Left colon (tissue), 2 donors: ENCODE results near the gene SLC6A12. TPM values are rescaled to one million over a fixed set of nuclear protein-coding genes. Genes with fewer than 3 reads are reported as not detected.
A peak's percentile ranks its signal among the peaks of the same experiment; 100 is the strongest.

Experiments used
- ATAC-seq: fragments of 200-7000 bp; cut with Tn5 transposase; one replicate; pipeline ENCODE4 v1.9.1; 2020; ENCODE audit warnings: mild to moderate bottlenecking, moderate library complexity
- DNase-seq, 2 donors: peaks; one replicate each; pipeline ENCODE4 v3.0.0-alpha.2; 2020
- intact Hi-C, 2 donors: fragments of 100-400 bp; cut with DNase I in 1 of 2; cut with micrococcal nuclease in 1 of 2; formaldehyde crosslinking; loops; one replicate each; pipeline versions ENCODE4 v1.11.2 to v1.14.0; 2022; cut with DNase I, micrococcal nuclease
- total RNA-seq, 2 donors: library from RNA; stranded (reverse); fragmentation: NEBNext Ultra II Directional; extraction: Animal tissue kit (Norgen Biotek cat#: 25700); gene quantifications; one replicate each; pipeline ENCODE4 v1.2.1, GENCODE V29; 2021
- donor health status: DM: no; HTN: no; CAD: no.
- donor health status: DM: yes; HTN: yes; CAD: no.

Gene SLC6A12
- total RNA-seq, 2 donors from 2014 or later, result 2.3 to 3.9 TPM

- no peak for DNase-seq
- ATAC-seq, result no peak
Measured at GRCh38 chr12:172732-173161, 41.2 kb downstream of the SLC6A12 start.

GRCh38 chr12:171743-172676, 41.9 kb downstream of the SLC6A12 start:
- ATAC-seq (peak; percentile 72), DNase-seq (peak; percentile 45 to 84)
- intact Hi-C loops, result no loop called here

More at GRCh38 chr12:172732-173161, 41.2 kb downstream of the SLC6A12 start:
- intact Hi-C loops, result no loop called here

- DNase-seq (no peak), ATAC-seq (no peak)
- intact Hi-C loops, result no loop called here
Measured at GRCh38 chr12:171276-171675, 42.7 kb downstream of the SLC6A12 start.

DNA sequence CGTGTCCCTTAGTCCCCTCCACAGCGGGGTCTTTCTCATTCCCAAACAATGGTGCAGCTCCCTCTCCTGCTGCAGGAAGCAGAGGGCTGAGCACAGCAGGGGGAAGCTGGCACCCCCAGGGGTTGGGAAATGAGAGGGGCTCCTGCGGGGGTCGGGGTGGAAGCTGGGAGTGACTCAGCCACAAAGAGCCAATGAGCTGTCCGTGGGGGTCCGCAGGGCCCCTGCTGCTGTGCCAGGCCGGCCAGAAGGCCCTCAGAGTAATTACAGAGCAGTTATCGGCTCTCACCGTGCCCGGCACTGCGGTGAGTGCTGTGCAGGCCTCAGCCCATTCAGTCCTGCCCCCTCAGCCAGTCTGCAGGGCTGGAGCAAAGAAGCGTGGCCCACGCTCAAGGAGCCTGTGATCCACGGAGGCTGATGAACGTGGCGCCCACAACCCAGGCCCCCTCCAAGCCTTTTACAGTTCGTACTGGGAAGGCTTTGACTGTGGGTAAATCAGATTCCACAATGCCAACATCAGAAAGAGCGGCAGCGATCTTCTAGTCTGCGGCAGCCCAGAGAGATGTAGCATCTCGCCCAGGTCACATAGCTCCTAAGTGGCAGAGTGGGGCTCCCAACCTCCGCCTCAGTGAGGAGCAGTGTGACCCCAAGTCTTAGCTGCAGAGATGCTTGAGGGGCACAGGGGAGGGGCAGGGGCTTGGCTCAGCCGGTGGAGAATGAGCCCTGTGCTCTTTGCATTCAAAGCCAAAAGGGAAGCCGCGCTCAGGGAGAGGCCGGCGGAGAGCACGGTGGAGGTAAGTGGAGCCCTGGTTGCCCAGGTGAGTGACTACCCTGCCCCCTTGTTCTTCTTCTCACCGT, 43.4 kb downstream of the SLC6A12 start:
- DNase-seq (no peak), ATAC-seq (no peak)
- intact Hi-C loops, result no loop called here

GRCh38 chr12:169528-170370, 44.2 kb downstream of the SLC6A12 start:
- intact Hi-C loops, result no loop called here
- ATAC-seq (no peak), DNase-seq (no peak)

- no peak for DNase-seq
- no peak for ATAC-seq
- intact Hi-C loops, result no loop called here
Measured at GRCh38 chr12:168763-169525, 45.0 kb downstream of the SLC6A12 start.

DNA sequence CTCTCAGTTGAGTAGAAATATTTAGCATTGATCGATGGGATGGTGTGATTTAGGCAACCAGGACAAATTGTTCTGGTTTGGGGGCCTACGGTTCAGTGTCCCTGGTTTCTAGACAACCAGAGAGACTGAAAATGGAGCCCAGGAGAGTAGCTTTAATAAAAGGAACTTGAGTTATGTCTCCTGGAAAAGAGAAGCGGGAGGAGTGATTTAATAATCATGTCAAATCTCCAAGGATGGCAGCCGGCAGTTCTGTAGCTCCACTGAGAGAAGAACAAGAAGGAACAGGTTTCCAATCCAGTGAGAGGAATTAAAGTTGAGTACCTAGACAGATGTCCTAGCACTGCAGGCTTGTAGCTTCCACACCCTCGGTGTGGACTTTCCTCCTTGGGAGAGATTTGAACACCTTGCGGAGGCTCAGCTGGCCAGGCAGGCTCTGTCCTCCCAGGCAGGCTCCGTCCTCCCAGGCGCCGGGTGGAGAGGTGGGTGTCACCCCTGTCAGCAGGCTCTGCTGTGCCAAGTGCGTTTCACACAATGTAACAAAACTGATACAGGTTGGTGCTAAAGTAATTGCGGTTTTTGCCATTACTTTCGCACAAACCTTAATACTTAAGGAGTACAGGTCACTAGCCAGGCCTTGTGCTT, 45.9 kb downstream of the SLC6A12 start:
- no peak for DNase-seq

DNA sequence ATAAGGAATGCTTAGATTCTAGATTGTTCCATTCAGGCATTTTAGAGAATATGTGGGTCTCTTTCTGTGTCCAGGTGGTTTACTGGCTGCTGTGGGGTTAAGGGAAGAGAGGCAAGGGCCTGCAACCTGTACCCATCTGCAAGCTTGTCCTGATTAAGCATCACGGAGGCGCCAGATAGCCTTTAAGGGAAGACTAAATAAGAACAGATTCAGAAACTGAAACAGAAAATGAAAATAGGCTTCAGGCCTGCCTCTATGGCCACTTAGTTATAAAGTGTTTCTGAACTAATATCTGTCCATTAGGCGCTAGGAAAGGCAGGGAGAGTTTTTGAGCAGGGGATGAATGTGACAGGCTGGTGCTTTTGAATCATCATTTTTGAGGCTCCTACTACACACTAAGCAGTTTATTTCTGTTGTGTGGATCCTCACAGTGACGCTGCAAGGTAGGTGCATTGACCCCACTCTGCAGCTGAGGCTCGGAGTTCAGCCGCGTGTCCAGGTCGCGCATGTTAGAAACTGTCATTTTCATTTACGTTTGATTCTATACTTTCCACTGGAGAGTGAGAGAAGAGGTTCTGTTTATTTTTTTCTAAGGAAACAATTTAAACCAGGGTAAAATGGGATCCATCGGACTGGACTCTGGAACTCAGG, 47.4 kb downstream of the SLC6A12 start:
- ATAC-seq (no peak), DNase-seq (no peak)
- intact Hi-C loops, result no loop called here

More for the DNA sequence above, 45.9 kb downstream of the SLC6A12 start:
- ATAC-seq, result no peak
- intact Hi-C loops, result no loop called here

DNA sequence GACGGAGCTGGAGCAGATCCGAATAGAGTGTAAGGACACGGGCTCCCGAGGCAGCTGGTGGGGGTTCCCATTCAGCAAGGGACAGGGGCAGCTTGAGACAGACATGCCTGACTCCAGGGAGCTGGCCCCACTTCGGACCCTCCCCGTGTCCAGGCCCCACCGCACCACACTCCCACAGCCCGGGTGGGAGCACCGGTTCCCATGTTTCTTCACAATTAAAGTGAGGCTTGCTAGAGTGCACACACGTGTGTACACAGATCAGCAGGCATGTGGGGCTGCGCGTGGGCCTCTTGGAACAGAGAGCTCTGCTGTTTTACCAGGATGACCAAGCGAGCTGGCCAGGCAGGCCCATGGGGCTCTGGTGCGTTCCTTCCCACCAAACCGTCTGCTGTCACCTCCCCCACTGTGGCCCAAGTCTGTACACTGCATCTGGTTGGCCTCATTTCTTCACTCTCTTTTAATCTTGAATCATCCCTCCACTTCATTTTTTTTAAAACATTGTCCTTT, 48.0 kb downstream of the SLC6A12 start:
- ATAC-seq (no peak), DNase-seq (no peak)
- intact Hi-C loops, result no loop called here

GRCh38 chr12:164207-164606, 49.8 kb downstream of the SLC6A12 start:
- ATAC-seq (peak; percentile 56), DNase-seq (no peak)
- intact Hi-C loops, result no loop called here

DNA sequence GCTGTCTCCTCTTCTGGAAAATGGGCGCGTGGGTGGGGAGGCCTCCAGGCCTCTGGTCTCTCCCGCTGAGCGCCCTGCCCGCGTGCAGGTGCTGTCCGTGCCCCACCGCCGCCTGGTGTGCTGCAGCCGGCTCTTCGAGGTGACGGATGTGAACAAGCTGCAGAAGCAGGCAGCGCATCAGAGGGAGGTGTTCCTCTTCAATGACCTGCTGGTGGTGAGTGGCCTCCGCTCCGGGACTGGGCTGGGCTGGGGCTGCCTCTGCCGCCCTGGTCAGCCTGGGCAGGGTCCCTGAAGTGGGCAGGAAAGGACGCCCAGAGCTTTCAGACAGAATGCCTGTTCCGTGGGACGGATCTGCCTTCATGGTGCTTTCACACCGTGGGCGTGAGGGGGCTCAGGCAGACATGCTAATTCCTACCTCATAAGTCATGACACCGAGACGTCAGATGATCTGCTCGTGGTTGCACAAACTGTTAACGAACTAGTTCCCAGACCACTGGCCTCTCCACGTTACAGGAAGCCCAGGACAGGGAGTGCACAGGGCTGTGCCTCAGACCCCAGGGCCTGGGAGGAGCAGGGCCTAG, 50.5 kb downstream of the SLC6A12 start:
- intact Hi-C loops, result no loop called here
- no peak for ATAC-seq
- DNase-seq, result no peak

DNA sequence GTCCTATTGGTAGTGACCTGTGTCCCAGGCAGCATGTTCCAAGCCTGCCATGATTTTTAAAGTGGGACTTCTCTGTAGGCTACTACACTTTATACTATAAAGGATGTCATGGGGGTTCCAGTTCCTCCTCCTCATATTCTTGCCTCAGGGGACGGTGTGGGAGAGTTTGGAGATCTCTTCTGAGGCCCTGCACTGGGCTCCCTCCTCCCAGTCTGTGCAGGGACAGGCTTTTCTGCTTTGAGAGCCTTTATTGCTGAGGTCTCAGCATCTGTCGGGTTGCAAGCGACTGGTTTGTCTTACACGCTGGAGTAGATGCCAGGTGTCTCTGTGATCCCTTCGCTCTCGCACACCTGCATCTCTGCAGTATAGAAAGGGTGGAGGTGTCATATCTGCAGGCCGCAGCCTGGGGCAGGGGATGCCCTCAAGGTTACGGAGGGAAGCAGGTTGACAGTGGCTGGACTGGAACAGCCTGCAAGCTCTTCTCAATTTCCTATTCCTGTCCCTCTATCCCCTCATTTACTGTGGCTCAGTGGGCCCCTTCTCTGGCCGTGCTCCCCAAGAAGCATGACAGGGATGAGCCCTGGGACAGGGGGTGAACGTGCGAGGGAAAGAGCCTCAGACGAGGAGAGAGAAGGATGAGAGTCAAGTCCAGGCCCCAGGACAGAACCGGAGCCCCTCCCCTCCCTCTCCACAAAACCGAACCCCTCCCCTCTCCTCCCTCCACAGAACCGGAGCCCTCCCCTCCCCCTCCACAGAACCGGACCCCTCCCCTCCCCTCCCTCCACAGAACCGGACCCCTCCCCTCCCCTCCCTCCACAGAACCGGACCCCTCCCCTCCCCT, 51.3 kb downstream of the SLC6A12 start:
- intact Hi-C loops, result no loop called here
- DNase-seq (no peak), ATAC-seq (no peak)

GRCh38 chr12:161823-162222, 52.1 kb downstream of the SLC6A12 start:
- intact Hi-C loops, result no loop called here
- no peak for ATAC-seq

GRCh38 chr12:160858-161257, 53.1 kb downstream of the SLC6A12 start:
- intact Hi-C loops, result no loop called here
- no peak for ATAC-seq
- no peak for DNase-seq

More at GRCh38 chr12:161823-162222, 52.1 kb downstream of the SLC6A12 start:
- DNase-seq, result no peak

- ATAC-seq (no peak), DNase-seq (no peak)
- intact Hi-C loops, result no loop called here
Measured at GRCh38 chr12:159156-159782, 54.7 kb downstream of the SLC6A12 start.
